ENCODE data around the gene ATRNL1.
"Not testable (repeated sequence)": the region's sequence is repeated elsewhere in the genome, so short reads cannot be mapped to it uniquely, and the experiment has no call there.

The ATRNL1 gene

DNA sequence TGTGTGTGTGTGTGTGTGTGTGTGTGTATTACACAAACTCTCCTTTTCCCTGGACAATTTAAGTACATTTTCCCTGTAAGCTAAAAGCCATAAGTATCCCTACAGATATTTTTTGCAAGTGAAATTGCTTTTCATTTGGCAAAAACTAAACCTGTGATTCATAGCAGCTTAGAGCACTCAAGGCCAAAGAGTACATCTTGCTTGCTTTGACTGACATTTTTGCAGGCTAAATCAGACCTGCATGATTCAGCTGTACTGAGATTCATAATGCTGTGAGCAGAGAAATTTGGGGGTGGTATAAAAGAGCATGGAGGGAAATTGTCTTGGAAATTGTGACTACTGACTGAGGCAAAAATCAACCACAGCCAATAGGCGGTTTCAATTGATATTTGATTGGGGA is 679.4 kb downstream of the ATRNL1 start:
- DNase-seq, result no peak

- DNase-seq, result no peak
Measured at GRCh38 chr10:115773832-115774231, 680.7 kb downstream of the ATRNL1 start.

DNA sequence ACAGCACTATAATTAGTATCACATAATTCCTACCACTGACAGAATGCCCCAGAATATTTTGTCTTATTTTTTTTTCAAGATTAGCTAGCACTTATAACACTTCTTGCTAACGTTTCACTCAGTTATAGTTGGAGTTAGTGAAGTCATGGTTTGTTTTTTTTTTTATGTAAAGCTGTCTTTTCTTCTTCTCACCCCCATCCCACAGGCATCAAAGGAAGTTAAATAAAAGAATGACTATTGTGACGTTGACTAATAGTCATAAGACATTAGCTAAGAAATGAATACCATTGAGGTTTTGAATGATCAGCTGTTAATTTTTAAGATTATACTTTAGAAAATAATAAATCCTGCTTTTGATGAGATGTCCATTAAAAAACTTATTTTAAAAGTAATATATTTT is 681.6 kb downstream of the ATRNL1 start:
- no peak for DNase-seq

DNA sequence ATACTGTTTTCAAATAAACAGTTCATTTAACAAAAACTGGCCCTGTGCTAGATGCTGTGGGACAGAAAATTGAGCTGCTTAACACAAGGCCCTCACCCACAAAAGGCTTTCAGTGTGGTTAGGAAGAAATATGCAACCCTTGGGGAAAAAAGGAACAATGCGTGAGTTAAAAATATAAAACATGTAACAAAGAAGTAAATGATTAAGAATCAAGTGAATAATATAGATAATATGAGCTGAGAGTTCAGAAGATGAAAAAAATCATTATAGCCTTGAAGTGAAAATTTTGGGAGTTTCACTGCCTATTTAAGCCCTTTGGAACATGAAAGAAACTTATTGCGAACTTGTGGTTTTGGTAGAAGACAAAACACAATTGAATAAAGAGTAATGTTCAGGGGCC is 684.5 kb downstream of the ATRNL1 start:
- no peak for DNase-seq

DNA sequence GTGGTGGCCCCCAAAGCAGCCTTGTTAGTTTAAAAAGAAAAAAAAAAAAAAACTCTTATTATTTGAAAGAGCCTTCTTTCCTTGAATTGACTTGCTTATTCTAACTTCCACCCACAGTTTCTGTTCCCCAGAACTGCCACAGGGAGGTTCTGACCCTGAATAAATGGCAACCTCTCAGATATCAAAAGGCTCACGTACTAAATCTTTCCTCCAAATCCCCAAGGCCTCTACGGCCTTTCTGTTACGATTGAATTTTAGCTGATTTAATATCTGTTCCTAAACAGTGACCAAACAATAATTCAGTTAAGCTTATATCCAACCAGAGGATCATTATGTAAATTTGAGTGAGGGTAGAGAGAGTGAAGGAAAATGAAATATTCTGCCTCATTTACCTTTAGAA is 697.1 kb downstream of the ATRNL1 start:
- no peak for DNase-seq

DNA sequence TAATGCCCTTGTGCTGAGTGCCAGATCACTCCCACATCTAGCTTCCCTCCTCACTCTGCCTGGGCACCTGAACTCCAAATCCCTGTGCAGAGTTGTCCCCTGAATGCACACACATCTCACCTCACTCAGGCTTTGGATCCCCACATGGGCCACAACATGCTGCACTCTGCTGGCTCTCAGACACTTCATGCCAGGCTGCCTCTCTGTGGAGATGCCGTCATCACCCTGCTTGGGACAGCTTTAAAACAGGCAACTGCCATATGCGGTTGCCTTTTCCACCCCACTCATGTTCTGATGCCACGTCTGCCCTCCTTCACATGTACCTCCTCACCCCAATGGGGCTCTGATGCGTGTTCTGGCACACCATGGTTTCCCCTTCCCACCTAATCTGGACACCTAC is 702.8 kb downstream of the ATRNL1 start:
- DNase-seq, result no peak

GRCh38 chr10:115801457-115801856 is 708.3 kb downstream of the ATRNL1 start:
- no peak for DNase-seq

DNA sequence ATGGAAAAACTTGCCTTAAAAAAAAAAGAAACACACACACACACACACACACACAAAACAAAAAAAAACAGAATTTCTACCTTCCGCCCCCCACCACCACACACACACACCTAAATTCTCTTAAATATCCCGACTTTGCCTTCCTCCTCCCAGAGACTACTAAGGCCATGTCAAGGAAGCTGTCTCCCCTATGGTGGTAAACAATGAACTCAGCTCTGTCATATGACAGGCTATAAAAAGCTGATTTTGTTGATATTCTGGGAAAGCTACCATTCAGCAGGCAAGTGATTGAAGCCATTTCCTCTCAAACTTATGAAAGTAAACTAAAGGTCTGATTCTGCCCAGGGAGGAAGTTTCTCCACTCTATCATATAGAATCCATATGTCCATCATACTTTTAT is 708.8 kb downstream of the ATRNL1 start:
- DNase-seq, result no peak

DNA sequence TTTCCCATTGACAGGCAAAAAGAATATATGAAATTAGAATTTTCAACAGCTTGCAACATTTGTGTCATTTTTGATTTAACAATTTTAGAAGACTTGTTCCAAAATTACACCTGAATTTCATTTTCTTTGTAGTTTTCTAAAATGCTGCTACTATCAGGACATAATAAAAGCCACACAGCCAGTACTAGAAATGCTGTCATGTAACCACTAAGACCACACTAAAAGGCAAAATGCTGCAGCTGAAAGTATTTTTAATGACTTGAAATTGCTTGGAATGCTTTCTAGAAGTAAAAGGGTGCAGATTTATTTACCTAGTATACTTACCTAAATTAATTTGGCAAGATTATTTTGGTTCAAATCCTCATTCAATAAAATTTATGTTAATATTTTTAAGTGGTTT is 709.7 kb downstream of the ATRNL1 start:
- DNase-seq, result no peak

DNA sequence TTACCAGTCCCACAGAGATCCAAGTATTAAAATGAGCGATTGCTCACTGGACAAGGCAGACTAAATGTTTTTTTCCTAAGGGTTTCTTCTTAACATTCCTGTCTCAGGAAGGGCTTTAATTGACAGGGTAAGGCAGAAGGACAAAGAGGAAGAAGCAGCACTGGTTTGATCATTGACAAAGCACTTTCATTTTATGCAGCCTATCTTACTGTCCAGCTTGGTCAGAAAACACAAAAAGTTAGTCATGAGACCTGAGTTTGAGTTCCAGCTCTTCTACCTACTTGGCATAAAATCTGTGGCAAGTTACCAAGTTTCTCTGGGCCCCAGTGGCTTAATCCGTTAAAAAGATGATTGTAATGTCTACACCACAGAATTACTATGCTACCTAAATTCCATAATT is 721.4 kb downstream of the ATRNL1 start:
- no peak for DNase-seq

GRCh38 chr10:115818012-115818411 is 724.8 kb downstream of the ATRNL1 start:
- DNase-seq, result no peak

- no peak for DNase-seq
Measured at GRCh38 chr10:115826396-115826795, 733.2 kb downstream of the ATRNL1 start.

DNA sequence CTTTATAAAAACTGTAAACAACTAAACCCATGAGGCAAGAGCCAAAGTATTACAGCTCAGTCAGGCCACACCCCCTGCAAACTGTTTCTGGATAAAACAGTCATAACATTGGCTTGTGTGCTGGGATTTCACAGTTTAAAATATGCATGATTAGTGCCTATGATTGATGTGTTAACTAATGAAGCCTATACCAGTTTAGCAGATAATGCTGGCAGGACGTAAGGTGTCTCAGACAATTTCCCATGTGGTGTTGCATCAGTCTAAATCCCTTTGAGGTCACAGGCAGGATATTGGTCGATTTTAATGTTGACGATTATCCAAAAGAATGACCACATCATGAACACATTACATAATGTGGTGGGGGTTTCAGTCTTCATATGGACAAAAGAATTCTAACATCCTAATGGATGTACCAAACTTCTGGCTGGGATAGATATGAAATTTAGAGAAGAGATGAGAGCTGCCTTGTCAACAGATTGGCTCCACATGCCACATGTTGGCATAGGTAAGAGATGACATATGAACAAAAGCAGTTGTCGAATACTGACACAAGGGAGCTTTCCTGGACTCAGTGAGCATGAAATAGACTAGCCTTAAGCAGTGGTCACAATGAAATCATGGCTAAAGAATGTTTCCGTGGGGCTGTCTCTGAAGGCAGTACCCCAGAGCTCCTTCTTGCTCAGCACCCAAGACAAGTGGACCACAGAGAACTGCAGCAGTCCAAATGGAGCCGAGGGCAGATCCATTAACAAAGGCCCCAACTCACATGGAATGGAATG is 734.3 kb downstream of the ATRNL1 start:
- DNase-seq, result no peak

DNA sequence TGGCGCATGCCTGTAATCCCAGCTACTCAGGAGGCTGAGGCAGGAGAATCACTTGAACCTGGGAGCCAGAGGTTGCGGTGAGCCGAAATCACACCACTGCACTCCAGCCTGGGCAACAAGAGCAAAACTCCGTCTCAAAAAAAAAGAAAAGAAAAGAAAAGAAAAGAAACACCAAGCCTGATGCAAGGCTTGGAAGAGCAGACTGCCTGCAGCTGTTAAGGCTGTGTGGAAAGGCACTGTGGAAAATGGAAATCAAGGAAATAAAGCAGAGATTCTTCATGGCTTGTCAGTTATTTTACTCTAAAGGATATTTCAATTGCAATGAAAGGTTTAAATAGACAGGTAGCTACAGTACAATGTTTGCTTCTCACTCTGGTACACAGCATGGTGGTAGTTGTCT is 735.0 kb downstream of the ATRNL1 start:
- not testable (repeated sequence) for DNase-seq

GRCh38 chr10:115829521-115830205 is 736.5 kb downstream of the ATRNL1 start:
- DNase-seq, result no peak

- no peak for DNase-seq
Measured at GRCh38 chr10:115830265-115830970, 737.3 kb downstream of the ATRNL1 start.

DNA sequence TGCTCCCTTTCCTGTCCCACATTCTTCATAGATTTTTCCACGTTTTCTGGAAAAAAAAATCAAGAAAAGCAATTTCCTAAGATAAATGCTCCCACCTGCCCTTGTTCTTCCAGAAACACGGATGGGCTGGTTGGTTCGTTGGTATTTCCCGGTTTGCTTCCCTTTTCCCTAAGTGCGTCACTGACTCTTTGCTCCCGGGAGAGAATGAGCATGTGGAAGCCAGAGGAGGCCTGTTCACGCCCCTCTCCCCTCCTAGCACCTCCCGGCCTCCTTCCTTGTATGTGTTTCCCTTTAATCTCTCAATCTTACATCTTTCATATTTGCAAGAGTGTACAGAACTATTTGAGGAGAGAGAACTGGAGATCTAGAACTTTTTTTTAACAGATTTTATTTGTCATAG is 737.9 kb downstream of the ATRNL1 start:
- no peak for DNase-seq

DNA sequence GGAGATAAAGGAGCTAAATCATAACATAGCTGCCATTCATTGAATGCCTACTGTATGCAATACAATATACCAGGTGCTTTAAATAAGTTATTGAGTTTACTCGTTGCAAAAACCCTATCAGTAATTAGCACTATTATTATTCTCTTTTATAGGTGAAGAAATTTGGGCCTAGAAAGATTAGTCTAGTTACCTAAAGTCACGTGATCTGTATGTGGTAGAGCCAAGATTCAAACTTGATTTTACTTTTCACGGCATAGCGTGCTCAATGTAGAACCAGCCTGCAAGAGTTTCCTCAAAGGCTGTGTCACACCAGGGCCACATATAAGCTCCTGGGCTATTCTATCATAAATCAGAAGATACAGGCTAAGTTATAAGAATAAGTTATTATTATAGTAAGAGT is 740.0 kb downstream of the ATRNL1 start:
- DNase-seq, result no peak

DNA sequence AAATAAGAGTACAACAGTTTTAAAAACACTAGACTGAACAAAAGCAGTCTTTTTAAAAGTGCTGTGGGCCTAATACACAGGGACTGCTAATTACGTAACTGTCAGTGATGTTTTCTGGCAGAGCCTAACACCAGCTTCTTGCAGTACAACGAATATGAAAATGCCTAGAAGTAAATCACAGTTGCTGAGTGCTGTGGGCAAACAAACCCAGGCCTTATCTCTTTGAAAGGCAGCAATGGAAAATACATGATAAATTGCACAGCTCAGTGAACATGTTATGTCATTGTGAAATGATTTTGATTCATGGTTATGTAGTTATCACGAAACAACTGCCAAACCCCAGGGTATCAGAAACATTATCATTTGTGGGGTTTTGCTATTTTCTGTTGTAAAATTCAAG is 751.4 kb downstream of the ATRNL1 start:
- no peak for DNase-seq

GRCh38 chr10:115845921-115846320 is 752.8 kb downstream of the ATRNL1 start:
- DNase-seq, result no peak

DNA sequence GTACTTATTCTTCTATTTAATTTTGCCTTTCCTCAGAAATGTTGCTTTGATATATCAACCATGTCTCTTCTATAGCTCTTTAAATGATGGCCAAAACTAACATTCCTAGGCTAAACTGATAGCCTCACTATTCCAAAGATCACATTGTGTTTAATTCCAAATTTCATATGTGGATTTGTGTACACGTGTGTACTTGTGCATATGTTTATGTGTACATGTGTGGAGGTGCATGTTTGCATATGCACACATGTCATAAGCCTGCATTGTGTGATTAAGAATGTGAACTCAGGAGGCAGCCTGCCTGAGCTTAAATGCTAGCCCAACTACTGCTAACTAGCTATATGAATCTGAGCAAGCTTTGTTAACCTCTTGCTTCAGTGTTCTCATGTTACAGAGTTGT is 753.4 kb downstream of the ATRNL1 start:
- DNase-seq, result no peak

DNA sequence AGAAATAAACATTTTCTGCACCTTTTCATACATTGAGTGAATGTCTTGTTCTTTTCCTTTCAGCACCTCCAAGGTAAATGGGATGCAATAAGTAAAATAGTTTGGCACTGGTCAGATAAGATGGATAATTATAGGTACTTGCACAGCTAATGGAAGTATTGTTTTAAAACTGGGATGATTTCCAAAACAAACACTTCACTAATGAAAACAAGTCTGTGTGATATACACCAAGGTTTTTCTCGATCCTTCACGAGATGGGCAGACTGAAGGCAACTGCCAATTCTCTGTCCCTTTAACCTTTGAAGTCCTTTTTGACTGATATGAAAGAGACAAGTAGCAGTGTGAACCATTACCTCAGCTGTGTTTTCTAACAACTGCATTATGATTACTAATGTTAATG is 756.0 kb downstream of the ATRNL1 start:
- no peak for DNase-seq

- DNase-seq, result no peak
Measured at GRCh38 chr10:115850666-115851065, 757.5 kb downstream of the ATRNL1 start.

GRCh38 chr10:115851695-115852094 is 758.5 kb downstream of the ATRNL1 start:
- DNase-seq, result no peak

All from activated CD4-positive, alpha-beta T cell treated with anti-CD3 and anti-CD28 coated beads for 48 hours (primary cell).